GM10847 (cell line): ENCODE measurements around the gene LCT.

Experiments
- POLR2A ChIP-seq: IDR thresholded peaks from 2 replicates; pipeline ENCODE4 v1.6.1; 2011; ENCODE audit not compliant: insufficient read length; ENCODE audit errors: extremely low read depth

LCT gene

DNA sequence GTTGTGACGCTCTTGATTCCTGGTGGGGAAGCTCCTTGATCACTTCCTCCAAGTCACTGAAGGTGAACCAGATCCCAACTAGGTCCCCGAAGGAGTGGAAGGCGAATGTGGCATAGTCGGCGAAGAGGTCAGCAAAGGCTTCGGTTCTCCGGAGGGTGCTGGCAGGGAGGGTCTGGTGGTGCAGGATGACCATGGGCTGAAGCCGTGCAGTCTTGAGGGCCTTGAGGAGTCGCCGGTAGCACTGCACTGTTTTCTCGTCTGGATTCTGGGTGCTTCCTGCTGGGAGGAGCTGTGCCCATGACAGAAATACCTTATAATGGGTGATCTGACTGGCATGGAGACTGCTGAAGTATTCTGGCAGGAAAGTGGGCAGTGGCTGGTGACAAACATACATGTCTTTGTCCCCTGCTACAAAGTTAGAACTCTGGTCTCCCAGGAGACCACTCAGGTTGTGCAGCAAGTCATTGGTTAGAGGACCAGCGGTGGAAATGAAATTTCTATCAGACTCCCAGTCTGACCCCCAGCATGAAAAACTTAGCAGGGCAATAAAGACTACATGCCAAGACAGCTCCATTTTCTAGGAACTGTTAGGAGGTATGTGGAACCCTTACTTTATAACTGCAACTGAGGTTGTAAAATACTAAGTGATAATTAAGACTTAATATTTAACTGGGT, at the start of gene LCT:
Gene LCT, minus strand, starts transcription at position 589 of the 675 bp plus-strand sequence. Its CDS starts 15 bp downstream, at position 574.
- TF ChIP-seq POLR2A = no peak

DNA sequence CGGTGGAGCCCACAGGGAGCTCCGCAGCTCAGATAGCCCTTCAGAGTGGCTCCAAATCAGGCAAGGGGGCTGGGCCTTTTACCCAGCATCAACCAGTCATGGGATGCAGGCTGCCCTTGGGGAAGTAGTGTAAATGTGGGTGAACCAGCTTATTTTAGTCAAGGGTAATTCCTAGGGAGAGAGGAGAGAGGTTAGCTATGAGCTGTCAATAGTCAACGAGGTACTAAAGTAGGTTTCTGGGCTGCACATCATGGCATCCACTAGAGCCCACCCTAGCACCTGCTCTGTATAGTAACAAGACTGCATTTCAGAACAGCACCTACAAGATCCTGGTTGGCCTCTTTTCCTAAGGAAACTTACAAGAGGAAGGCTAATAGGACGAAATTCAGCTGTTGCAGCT, 48.7 kb upstream of the LCT start:
- no peak for TF ChIP-seq POLR2A

DNA sequence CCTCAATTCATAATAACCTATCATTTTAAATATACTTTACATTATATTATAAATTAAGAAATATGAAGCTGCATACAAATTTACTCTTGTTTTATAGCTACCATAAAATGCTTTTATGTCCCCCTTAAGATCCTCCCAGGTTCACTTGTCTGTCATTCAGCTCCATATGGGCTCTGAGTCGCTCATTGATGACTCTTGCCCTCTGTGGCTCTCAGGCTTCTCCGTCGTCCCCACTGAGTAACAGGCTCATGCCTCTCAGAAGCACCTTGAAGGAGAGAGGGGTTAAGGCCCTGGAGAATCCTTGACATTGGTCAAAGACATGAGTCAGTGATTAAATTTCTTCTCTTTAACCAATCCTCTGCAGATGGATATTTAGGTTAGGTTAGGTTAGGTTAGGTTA, 45.4 kb upstream of the LCT start:
- TF ChIP-seq POLR2A = no peak

DNA sequence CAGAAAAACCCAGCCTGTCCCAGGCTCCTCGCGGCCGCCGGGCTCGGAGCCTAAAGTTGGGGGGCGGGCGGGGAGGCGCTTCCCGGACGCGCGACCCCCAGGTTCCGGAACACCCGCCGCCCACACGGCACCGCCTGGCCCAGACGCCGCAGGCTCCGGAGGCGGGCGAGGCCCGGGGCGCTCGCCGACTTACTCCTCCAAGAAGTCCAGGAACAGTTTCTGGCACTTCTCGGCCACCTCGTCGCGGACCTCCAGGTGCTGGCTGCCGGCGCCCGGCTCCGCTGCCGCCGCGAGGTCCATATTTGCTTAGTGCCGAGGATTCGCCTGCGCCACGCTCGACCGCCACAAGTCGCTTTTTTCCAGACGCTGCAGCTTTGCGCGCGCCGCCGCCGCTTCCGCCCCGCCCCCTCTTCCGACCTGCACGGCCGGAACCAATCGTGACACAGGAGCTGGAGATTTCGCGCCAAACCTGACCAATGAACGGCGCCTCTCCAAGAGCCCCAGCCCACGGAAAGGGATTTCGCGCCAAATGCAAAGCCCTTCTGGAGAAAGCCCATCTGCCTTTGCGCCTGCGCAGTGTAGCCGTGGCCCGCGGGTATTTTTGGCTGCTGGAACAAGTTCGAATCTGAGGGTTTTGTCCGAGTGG, 39.2 kb upstream of the LCT start, which contains the start of gene MCM6:
Gene MCM6, minus strand, starts transcription at position 378 of the 646 bp plus-strand sequence. Its CDS starts 78 bp downstream, at position 300.
- peak; percentile 50 for TF ChIP-seq POLR2A

DNA sequence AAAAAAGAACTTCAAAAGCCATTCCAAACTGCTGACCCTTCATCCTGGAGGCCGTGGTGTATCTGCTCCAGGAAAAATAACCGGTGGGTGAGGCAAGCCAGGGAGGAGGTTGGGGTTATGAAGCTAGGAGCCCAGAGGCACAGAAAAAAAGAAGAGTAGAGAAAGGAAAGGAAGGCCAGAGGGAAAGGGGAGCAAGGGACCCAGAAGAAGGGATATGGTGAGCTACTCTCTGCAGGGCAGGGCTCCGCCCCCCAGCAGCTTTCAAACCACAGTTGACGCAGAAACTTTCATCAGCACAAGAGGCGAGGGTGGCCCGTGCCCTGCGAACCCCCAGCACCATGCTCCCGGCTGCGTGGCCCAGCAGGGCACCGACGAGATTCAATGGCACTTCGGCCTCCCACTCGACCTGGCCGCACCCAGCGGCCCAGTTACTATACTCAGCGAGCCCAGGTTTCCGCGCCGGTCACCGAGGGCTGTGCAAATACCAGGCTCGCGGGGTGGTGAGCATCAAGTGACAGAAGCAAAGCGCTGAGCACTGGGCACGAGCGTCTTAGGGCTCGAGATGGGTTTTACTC, 38.6 kb upstream of the LCT start:
- peak; percentile 52 for TF ChIP-seq POLR2A

DNA sequence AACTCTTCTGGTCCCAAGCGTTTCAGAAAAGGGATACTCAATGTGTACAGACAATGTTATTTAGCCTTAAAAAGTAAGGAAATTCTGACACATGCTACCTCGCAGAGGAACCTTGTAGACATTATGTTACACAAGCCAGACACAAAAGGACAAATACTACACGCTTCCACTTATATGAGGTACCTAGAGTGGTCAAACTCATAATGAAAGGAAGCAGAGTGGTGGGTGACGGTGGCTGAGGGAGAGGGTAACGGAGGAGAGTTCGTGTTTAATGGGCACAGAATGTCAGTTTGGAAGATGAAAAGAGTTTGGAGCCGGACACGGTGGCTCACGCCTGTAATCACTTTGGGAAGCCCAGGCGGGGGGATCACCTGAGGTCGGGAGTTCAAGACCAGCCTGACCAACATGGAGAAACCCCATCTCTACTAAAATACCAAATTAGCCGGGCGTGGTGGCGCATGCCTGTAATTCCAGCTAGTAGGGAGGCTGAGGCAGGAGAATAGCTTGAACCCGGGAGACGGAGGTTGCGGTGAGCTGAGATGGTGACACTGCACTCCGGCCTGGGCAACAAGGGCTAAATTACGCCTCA, 37.9 kb upstream of the LCT start:
- TF ChIP-seq POLR2A = no peak

DNA sequence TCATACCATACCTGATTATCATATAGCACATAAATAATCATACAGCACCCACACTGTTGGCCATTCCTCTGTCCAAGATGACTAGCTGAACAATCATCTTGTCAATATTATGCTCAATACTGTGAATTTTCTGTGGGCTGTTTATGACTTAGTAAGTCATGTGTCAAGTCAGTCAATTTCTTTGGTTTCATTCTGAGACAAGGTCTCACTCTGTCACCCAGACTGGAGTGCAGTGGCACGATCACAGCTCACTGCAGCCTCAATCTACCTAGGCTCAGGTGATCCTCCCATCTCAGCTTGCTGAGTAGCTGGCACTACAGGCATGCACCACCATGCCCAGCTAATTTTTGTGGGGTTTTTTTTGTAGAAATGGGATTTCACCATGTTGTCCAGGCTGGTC, 33.6 kb upstream of the LCT start:
- no peak for TF ChIP-seq POLR2A

DNA sequence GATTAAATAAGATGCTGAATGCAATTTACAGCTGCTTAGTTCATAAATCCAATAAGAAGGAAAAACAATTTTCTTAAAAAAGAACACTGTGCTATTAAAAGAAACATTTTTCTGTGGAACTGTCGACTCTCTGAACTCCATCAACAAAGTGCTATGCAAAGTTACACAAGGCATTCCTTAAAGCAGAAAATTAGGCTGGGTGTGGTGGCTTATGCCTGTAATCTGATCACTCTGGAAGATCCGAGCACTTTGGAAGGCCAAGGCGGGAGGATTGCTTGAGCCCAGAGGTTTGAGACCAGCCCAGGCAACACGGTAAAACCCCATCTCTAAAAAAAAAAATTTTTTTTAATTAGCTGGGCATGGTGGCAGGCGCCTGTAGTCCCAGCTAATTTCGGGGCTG, 26.2 kb upstream of the LCT start:
- TF ChIP-seq POLR2A = no peak

DNA sequence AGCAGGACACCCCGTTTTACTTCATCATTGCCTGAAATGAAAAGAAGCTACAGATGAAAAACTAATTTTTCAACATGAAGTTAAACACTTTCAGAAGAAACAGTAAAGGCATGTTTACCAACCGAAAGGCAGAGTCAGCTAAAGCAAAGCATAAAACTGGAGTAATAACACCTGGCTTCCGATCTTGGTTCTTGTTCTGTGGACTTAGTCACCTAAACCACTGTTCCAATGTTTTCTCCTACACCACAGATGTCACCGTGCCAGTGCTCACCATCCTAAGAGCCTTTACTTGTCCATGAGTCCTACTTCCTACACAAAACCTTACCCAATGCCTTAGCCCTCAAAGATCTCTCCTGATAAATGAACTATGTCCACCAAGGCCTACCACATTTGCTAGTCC, 25.7 kb upstream of the LCT start:
- no peak for TF ChIP-seq POLR2A

DNA sequence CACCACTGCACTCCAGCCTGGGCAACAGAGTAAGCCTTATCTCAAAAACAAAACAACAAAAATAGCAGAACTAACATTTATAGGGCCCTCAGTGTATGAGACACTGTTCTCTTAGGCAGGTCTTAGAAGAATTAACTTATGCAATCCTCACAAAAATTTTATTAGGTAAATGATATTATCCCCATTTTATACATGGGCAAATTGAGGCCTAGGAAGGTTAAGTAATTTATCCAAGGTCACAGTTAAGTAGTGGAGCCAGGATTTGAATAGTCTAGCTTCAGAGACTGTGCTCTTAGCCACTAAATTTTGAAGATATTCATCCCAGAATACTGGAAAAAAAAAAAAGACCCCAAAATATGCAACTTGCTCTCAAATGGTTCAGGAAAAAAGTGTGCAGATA, 16.4 kb upstream of the LCT start:
- no peak for TF ChIP-seq POLR2A

DNA sequence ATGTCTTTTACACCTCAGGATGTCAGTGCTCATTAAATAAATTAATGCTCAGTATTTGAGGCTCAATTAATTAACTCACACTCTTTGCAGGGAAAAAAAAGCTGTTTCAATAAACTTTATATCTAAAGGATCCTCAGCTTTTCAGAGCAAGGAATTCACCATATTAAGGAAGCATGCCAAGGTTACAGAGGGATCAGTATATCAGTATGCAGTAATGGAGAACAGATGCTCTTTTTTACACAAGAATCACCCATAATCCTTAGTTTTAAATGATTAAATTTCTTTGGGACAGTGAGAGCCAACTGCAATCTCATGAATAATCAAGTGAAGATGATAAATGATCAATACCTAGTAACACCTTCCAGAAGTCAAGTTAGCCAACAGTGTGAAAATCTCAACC, 14.9 kb upstream of the LCT start:
- TF ChIP-seq POLR2A = no peak

DNA sequence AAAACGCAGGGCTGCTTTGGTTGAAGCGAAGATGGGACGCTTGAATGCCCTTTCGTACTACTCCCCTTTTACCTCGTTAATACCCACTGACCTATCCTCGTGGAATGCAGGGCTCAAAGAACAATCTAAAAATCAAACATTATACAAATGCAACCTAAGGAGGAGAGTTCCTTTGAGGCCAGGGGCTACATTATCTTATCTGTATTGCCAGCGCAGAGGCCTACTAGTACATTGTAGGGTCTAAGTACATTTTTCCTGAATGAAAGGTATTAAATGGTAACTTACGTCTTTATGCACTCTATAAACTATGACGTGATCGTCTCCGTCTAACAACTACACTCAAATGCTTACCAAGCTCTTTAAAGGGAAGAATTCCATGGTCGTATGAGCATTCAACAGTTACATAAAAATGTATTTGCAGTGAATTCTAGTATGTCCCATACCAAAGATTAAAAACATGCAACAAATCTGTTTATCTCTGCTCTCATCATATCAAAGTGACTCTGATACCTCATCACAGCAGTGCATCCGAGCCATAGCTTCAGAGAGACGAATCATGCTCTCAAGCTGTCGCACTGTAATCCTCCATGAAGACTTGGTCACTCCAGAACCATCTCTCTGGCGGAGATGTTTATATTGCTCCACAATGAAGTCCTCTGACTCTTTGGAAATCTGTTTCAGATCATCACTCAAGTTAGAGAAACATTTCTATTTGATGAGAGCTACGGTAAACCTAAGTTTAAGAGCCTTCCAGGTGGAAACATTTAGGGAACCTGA, 14.1 kb upstream of the LCT start:
- no peak for TF ChIP-seq POLR2A

DNA sequence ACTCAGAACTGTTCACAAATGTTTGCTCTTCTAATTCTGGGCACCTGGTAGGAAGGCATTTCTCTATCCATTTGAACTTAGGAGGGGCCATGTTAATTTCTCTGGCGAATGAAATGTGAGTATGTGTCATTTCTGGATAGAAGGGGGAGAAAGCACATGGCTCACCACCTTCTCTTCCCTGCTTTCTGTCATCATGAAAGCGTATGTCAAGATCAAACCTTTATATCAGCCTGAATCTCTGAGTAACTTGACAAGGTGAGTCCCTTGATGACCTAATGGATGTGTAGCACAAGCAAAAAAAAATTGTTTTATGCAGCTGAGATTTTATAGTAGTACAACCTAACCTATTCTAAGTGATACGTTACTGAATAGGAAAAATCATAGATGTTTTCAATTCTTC, 12.1 kb upstream of the LCT start:
- no peak for TF ChIP-seq POLR2A

DNA sequence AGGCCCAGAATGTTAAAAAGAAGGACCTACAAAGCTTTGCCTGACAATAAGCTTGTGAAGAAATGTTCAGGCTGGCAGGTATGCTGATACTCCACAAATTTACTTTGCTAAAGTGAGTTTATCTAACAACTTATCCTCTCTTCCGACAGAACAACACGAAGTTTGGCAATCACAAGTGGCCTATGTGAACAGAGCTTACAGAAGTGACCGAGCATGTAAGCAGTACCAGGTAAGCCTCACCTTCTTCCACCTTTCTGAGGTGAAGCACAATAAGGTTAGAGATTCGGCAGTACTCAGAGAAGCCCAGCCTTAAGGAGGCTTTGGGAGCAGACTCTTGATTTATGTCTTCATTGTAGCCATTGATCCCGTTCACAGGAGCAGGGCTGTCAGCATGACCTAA, 9.0 kb upstream of the LCT start:
- TF ChIP-seq POLR2A = no peak

DNA sequence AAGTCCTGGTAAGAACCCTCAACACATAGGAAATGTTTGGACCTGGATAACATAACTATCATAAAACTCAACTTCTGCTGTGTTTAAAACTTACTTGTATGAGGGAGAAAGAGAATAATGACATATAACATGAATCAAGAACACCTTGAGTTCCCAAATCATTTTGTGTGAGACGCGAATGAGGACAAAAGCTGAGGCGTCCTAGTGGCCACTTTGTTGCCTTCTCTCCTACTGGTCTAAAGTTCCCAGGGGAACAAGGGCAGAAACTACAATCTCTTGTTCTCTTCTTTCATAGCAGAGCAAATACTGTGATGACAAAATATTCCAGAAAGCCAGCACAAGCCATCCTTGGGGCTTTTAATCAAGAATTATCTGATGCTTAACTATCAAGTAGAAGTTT, 8.3 kb upstream of the LCT start:
- no peak for TF ChIP-seq POLR2A
